Vagina (tissue), 2 donors: Measurements from ENCODE around the gene GLT6D1. TPM values are rescaled to one million over a fixed set of nuclear protein-coding genes. Genes with fewer than 3 reads are reported as not detected.
"Not testable (repeated sequence)": the region's sequence is repeated elsewhere in the genome, so short reads cannot be mapped to it uniquely, and the experiment has no call there.

Experiments
- DNase-seq, 2 donors: peaks; one replicate each; pipeline ENCODE4 v3.0.0-alpha.2; 2017; ENCODE audit errors: extremely low spot score in 2 of 2
- H3K27ac ChIP-seq: fragments of 200-600 bp; sonication (generic); one replicate; pipeline ENCODE4 v1.5.1; 2019
- H3K27me3 ChIP-seq: fragments of 200-600 bp; sonication (generic); one replicate; pipeline ENCODE4 v1.5.1; 2019
- H3K36me3 ChIP-seq, 2 donors: fragments of 200-600 bp; sonication (generic); one replicate each; pipeline ENCODE4 v1.5.1; 2017 to 2019
- H3K4me1 ChIP-seq: fragments of 200-600 bp; sonication (generic); one replicate; pipeline ENCODE4 v1.5.1; 2019
- H3K4me3 ChIP-seq, 2 donors: fragments of 200-600 bp; sonication (generic); 1 replicate in 1 of 2; 2 replicates in 1 of 2; pipeline ENCODE4 v1.5.1; 2016 to 2019
- H3K9me3 ChIP-seq: fragments of 200-600 bp; sonication (generic); one replicate; pipeline ENCODE4 v1.5.1; 2019
- POLR2A ChIP-seq, 2 donors: fragments of 450-650 bp; IDR thresholded peaks; one replicate each; pipeline ENCODE4 v1.6.1; 2017; ENCODE audit warnings: antibody characterized with exemption in 2 of 2, mild to moderate bottlenecking in 2 of 2, moderate library complexity in 2 of 2
- POLR2AphosphoS5 ChIP-seq, 2 donors: sonication (generic); formaldehyde crosslinking; IDR thresholded peaks; one replicate each; pipeline ENCODE4 v1.9.0; 2017; ENCODE audit warnings: antibody characterized with exemption in 2 of 2, mild to moderate bottlenecking in 2 of 2, low read depth in 1 of 2; ENCODE audit not compliant: insufficient read depth in 1 of 2
- intact Hi-C: fragments of 100-400 bp; cut with DNase I; formaldehyde crosslinking; loops from one replicate; pipeline ENCODE4 v1.15.1; 2023
- total RNA-seq: library from RNA; depleted of rRNA; stranded (reverse); fragments of >200 nt; gene quantifications from one replicate; pipeline ENCODE4 v1.2.3, GENCODE V29; 2016
- TF ChIP-seq, protein P1 (sequence below), 3 experiments: fragments of 450-650 bp in 2 of 3; fragments of 200-600 bp in 1 of 3; sonication (generic) in 1 of 3; IDR thresholded peaks; one replicate each; pipeline ENCODE4 v1.5.1; 2017 to 2019; ENCODE audit warnings: antibody characterized with exemption in 3 of 3, mild to moderate bottlenecking in 2 of 3, moderate library complexity in 2 of 3

Gene GLT6D1
- total RNA-seq, 1 donor from 2014 or later, result not detected

DNA sequence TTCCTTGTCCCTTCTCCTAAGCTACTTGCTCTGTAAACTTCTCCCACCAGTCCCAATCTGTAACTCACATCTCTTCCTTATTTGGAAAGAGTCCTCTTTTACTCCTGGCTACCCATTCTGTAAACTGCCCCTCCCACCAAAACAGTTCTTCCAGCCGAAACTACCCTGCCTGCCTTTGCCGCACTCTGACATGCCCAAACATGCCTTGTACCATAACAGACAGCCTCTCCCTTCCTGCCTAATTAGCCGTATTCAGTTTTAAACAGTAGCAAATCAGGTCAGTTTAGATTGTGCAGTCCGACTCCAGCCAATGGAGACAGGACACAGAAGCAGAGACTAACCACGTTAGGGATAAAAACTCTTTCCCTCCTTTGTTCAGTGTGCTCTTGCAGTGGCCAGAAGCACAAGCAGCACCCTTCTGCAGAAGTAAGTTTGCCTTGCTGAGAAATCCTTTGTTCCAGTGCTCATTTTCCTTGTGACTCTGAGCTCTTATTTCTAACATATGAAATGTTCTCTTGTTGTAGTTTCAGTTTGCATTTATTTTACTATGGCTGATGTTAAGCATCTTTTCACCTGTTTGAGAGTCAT lies 5.4 kb upstream of the GLT6D1 start:
- peak in 1 of 2 donors; percentile 61 for DNase-seq
- TF ChIP-seq, protein P1, sequence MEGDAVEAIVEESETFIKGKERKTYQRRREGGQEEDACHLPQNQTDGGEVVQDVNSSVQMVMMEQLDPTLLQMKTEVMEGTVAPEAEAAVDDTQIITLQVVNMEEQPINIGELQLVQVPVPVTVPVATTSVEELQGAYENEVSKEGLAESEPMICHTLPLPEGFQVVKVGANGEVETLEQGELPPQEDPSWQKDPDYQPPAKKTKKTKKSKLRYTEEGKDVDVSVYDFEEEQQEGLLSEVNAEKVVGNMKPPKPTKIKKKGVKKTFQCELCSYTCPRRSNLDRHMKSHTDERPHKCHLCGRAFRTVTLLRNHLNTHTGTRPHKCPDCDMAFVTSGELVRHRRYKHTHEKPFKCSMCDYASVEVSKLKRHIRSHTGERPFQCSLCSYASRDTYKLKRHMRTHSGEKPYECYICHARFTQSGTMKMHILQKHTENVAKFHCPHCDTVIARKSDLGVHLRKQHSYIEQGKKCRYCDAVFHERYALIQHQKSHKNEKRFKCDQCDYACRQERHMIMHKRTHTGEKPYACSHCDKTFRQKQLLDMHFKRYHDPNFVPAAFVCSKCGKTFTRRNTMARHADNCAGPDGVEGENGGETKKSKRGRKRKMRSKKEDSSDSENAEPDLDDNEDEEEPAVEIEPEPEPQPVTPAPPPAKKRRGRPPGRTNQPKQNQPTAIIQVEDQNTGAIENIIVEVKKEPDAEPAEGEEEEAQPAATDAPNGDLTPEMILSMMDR (IDR thresholded peaks at IDR 0.05), result no peak
- no peak for TF ChIP-seq POLR2AphosphoS5 (IDR thresholded peaks at IDR 0.05; ENCODE audit: insufficient read depth in 1 of 2, low read depth in 1 of 2)
- TF ChIP-seq POLR2A (IDR thresholded peaks at IDR 0.05), result no peak
- Histone ChIP-seq H3K9me3 (peaks cover 2% of the 10 kb centered on the region), H3K27me3 (no peaks in the 10 kb centered on the region), H3K4me3 (no peak overlapping the region), H3K27ac (no peak overlapping the region), H3K36me3 (no peaks in the 10 kb centered on the region), H3K4me1 (no peaks in the 10 kb centered on the region)
- intact Hi-C loops, result no loop called here

DNA sequence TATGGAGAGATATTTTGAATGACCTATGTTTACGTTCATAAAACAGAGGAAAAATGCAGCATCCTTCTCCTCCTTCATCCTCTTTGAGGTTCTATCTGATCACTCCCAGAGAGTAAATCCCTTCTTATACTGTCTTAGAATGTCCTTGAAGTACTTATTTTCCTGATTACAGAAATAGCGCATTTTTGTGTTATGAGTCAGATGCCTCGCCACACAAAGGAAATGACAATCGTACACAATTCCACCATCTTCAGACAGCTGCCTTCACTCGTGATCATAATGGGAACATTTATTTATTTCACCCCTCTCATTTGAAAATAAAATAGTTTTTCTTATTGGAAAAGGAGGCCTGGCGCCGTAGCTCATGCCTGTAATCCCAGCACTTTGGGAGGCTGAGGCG lies 2.4 kb upstream of the GLT6D1 start:
- no peak for TF ChIP-seq POLR2A (IDR thresholded peaks at IDR 0.05)
- TF ChIP-seq, protein P1 (IDR thresholded peaks at IDR 0.05), result no peak
- TF ChIP-seq POLR2AphosphoS5 (IDR thresholded peaks at IDR 0.05; ENCODE audit: insufficient read depth in 1 of 2, low read depth in 1 of 2), result no peak
- no peak for DNase-seq
- intact Hi-C loops, result no loop called here

DNA sequence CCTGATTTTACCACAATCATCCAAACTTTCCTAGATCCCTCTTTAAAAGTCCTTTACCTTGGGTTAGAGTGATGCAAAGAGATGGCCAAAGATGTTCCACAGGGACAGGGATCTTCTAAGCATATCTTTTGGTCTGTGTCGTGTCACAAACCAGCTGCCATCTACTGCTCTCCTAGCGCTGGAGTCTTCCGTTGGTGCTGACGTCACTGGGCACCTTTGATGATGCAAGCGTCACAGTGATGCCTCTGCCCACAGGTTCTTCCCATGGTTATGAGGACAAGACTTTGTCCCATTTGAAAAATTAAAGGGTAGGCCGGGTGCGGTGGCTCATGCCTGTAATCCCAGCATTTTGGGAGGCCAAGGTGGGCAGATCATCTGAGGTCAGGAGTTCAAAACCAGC lies 1.7 kb upstream of the GLT6D1 start:
- Histone ChIP-seq H3K27ac (no peak overlapping the region), H3K27me3 (no peaks in the 10 kb centered on the region), H3K9me3 (no peaks in the 10 kb centered on the region), H3K4me3 (no peak overlapping the region), H3K36me3 (no peaks in the 10 kb centered on the region), H3K4me1 (no peaks in the 10 kb centered on the region)
- intact Hi-C loops, result no loop called here
- TF ChIP-seq, protein P1 (IDR thresholded peaks at IDR 0.05), result no peak
- TF ChIP-seq POLR2A (IDR thresholded peaks at IDR 0.05) (no peak), POLR2AphosphoS5 (IDR thresholded peaks at IDR 0.05; ENCODE audit: insufficient read depth in 1 of 2, low read depth in 1 of 2) (no peak)
- DNase-seq, result no peak

More for the DNA sequence above, 2.4 kb upstream of the GLT6D1 start:
- H3K4me3 ChIP-seq, result no peak overlapping the region
- no peaks in the 10 kb centered on the region for H3K36me3 ChIP-seq
- no peaks in the 10 kb centered on the region for H3K9me3 ChIP-seq
- H3K27me3 ChIP-seq, result no peaks in the 10 kb centered on the region
- no peaks in the 10 kb centered on the region for H3K4me1 ChIP-seq
- H3K27ac ChIP-seq, result no peak overlapping the region

DNA sequence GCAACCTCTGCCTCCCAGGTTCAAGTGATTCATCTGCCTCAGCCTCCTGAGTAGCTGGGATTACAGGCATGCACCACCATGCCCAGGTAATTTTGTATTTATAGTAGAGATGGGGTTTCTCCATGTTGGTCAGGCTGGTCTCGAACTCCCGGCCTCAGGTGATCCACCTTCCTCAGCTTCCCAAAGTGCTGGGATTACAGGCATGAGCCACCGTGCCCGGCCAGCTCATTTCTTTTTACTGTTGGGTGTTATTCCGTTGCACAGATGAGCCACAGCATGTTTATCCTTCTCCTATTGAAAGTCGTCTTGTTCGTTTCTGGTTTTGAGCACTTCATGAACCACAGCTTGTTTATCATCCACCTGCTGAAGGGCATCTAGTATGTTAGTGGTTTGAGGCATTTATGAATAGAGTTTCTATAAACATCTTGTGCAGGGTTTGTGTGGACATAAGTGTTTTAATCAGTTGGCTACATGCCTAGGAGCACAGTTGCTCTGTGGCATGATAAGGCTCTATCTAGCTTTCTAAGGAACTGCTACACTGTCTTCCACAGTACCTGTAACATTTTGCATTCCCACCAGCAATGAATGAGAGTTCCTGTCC lies 2.3 kb downstream of the GLT6D1 start:
- intact Hi-C loops, result loop anchor here (5.0 kb wide), 1 partner anchor 510 kb away; no protein-coding TSS in a partner anchor
- not testable (repeated sequence) for H3K4me3 ChIP-seq, H3K9me3 ChIP-seq, H3K4me1 ChIP-seq, H3K27me3 ChIP-seq, DNase-seq, H3K27ac ChIP-seq, H3K36me3 ChIP-seq

DNA sequence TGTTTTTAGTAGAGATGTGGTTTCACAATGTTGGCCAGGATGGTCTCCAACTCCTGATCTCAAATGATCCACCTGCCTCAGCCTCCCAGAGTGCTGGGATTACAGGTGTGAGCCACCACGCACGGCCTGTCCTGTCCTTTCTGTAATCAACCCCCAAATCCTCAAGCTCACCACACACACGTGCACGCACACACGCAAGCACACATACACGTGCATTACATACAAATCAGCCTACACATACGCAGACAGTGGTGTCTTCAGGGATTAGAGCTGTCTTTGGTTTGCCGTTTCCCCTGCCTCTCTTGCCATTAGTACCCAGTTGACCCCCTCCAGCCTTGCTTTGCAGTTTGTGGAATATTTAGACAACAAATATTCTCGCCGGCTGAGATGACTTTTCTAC lies 6.5 kb downstream of the GLT6D1 start:
- Histone ChIP-seq H3K9me3 (peaks cover 4% of the 10 kb centered on the region), H3K36me3 (no peaks in the 10 kb centered on the region), H3K4me3 (no peak overlapping the region), H3K4me1 (no peaks in the 10 kb centered on the region), H3K27ac (no peak overlapping the region), H3K27me3 (no peaks in the 10 kb centered on the region)
- TF ChIP-seq, protein P1 (IDR thresholded peaks at IDR 0.05), result no peak
- no peak for TF ChIP-seq POLR2AphosphoS5 (IDR thresholded peaks at IDR 0.05; ENCODE audit: insufficient read depth in 1 of 2, low read depth in 1 of 2)
- TF ChIP-seq POLR2A (IDR thresholded peaks at IDR 0.05), result no peak
- no peak for DNase-seq
- intact Hi-C loops, result no loop called here
